AG09319 (cell line): ENCODE data around the gene CYP1A1.

Experiments
- DNase-seq: peaks from one replicate; pipeline ENCODE4 v3.0.0-alpha.2; 2010; ENCODE audit warnings: low read depth; ENCODE audit errors: extremely low read depth
- CTCF ChIP-seq: IDR thresholded peaks from 2 replicates; pipeline ENCODE4 v1.5.1; 2011; ENCODE audit warnings: low read depth, mild to moderate bottlenecking, inconsistent platforms, low read length, moderate library complexity

The CYP1A1 gene

GRCh38 chr15:74725225-74725774 is at the start of gene CYP1A1:
CYP1A1 (minus strand) TSS chr15:74725528; CDS start chr15:74723097, 2,431 bp downstream.
- no peak for DNase-seq

GRCh38 chr15:74773731-74774252 is 48.5 kb upstream of the CYP1A1 start:
- DNase-seq, result no peak
- no peak for TF ChIP-seq CTCF

More at GRCh38 chr15:74725225-74725774, at the start of gene CYP1A1:
- TF ChIP-seq CTCF, result no peak

- no peak for TF ChIP-seq CTCF
- no peak for DNase-seq
These were observed 48.0 kb upstream of the CYP1A1 start for GRCh38 chr15:74773329-74773728.

- TF ChIP-seq CTCF, result no peak
These were observed 45.0 kb upstream of the CYP1A1 start for GRCh38 chr15:74770211-74770903.

GRCh38 chr15:74769463-74770025 is 44.2 kb upstream of the CYP1A1 start:
- TF ChIP-seq CTCF, result no peak
- DNase-seq, result no peak

More at GRCh38 chr15:74770211-74770903, 45.0 kb upstream of the CYP1A1 start:
- no peak for DNase-seq

GRCh38 chr15:74768771-74769342 is 43.5 kb upstream of the CYP1A1 start:
- no peak for DNase-seq

More at GRCh38 chr15:74768771-74769342, 43.5 kb upstream of the CYP1A1 start:
- peak; percentile 74 for TF ChIP-seq CTCF
